Rectal smooth muscle tissue (tissue), 1 donor: ENCODE measurements around the gene IRS2.
"Not testable (repeated sequence)": the region's sequence is repeated elsewhere in the genome, so short reads cannot be mapped to it uniquely, and the experiment has no call there.

Experiments used
- H3K27ac ChIP-seq: one replicate; pipeline ENCODE4 v1.7.0; 2013; ENCODE audit warnings: low read depth, low read length, inconsistent platforms
- H3K27me3 ChIP-seq: one replicate; pipeline ENCODE4 v1.7.0; 2013; ENCODE audit warnings: low read length; ENCODE audit not compliant: control insufficient read depth, insufficient read depth
- H3K36me3 ChIP-seq: one replicate; pipeline ENCODE4 v1.7.0; 2013; ENCODE audit warnings: low read length; ENCODE audit not compliant: control insufficient read depth, insufficient read depth
- H3K4me1 ChIP-seq: one replicate; pipeline ENCODE4 v1.7.0; 2013; ENCODE audit warnings: low read length; ENCODE audit not compliant: control insufficient read depth, insufficient read depth
- H3K4me3 ChIP-seq: one replicate; pipeline ENCODE4 v1.7.0; 2013; ENCODE audit warnings: low read length
- H3K9ac ChIP-seq: one replicate; pipeline ENCODE4 v1.7.0; 2013; ENCODE audit warnings: low read length

IRS2 gene

GRCh38 chr13:109786457-109787134, at the start of gene IRS2:
Gene IRS2 (minus strand): TSS chr13:109786583. CDS start chr13:109786053, 530 bp downstream.
- Histone ChIP-seq H3K4me3 (peak within 1 kb of the TSS; percentile 76), H3K36me3 (peaks cover 3% of the 10 kb centered on the region), H3K4me1 (peaks cover 2% of the 10 kb centered on the region), H3K27ac (peak within 1 kb of the TSS; percentile 93), H3K27me3 (no peaks in the 10 kb centered on the region), H3K9ac (peak within 1 kb of the TSS; percentile 77)

- no peak overlapping the region for H3K27ac ChIP-seq
- no peak overlapping the region for H3K4me3 ChIP-seq
- no peak overlapping the region for H3K9ac ChIP-seq
- H3K4me1 ChIP-seq: no peaks in the 10 kb centered on the region
- H3K36me3 ChIP-seq: no peaks in the 10 kb centered on the region
- no peaks in the 10 kb centered on the region for H3K27me3 ChIP-seq
These were observed 48.8 kb upstream of the IRS2 start for GRCh38 chr13:109834973-109835720.

DNA sequence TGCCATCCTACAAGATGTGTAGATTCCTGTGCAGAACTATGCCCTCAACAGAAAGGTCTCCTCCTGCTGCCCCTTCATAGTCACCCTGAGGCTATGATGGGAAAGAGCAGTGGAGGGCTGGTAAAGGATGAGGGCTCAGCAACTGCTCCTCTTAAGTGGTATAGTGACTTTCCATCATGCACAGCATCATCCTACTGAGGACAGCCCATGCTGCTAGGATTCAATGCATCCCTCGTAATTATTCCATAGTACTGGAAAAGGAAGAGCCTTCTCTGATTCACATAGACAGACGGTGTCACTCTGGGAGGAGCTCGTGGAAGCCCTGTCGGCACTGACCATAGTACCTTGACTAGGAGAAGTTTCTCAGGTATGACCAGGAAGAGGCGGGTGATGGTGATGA, 47.6 kb upstream of the IRS2 start:
- H3K4me1 ChIP-seq: no peaks in the 10 kb centered on the region
- no peak overlapping the region for H3K9ac ChIP-seq
- H3K4me3 ChIP-seq: no peak overlapping the region
- no peaks in the 10 kb centered on the region for H3K27me3 ChIP-seq
- no peaks in the 10 kb centered on the region for H3K36me3 ChIP-seq
- H3K27ac ChIP-seq: no peak overlapping the region

DNA sequence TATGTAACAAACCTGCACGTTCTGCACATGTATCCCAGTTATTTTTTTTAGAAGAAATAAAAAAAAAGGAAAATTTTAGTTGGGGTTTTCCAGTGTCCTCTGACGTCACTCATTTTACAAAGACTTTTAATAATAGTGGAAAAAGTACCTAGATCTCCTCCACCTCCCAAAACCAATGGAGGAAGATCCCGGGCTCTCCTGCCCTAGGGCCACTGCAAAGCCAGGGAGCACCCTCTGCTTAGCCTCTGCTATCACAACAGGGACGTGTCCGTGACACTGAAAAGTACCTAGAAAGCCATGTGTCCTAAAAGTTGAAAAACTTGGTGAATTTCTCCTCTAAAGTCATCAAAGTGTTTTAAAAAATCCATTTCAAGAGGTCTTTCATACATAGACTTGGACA, 46.7 kb upstream of the IRS2 start:
- Histone ChIP-seq H3K27me3 (no peaks in the 10 kb centered on the region), H3K9ac (no peak overlapping the region), H3K36me3 (no peaks in the 10 kb centered on the region), H3K4me3 (no peak overlapping the region), H3K27ac (no peak overlapping the region), H3K4me1 (no peaks in the 10 kb centered on the region)

- H3K27ac ChIP-seq, H3K36me3 ChIP-seq, H3K4me3 ChIP-seq, H3K27me3 ChIP-seq, H3K4me1 ChIP-seq, H3K9ac ChIP-seq: not testable (repeated sequence)
These were observed 42.4 kb upstream of the IRS2 start for GRCh38 chr13:109828591-109829316.

- not testable (repeated sequence) for H3K4me1 ChIP-seq, H3K9ac ChIP-seq, H3K4me3 ChIP-seq, H3K36me3 ChIP-seq, H3K27me3 ChIP-seq, H3K27ac ChIP-seq
These were observed 36.8 kb upstream of the IRS2 start for GRCh38 chr13:109823201-109823600.

GRCh38 chr13:109821103-109821502, 34.7 kb upstream of the IRS2 start:
- Histone ChIP-seq H3K36me3 (no peaks in the 10 kb centered on the region), H3K4me1 (no peaks in the 10 kb centered on the region), H3K9ac (no peak overlapping the region), H3K27ac (no peak overlapping the region), H3K4me3 (no peak overlapping the region), H3K27me3 (no peaks in the 10 kb centered on the region)

DNA sequence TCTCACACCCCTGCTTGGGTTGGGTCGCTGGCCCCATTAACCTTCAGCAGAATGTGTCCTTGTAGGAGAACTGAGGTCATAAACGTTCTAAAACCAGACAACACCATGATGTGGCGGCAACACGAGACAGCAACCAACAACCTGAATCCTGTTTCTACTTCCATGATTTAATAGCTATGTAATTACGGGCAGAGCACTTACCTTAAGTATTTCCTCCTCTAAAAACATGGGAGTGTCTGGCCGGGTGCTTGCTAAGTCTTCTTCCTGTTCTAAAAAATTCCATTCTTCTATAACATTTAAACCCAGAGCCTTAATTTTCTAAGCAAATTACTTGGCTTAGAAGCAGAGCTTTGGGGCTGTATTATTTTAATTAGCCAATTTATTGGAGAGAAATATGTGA, 33.5 kb upstream of the IRS2 start:
- no peaks in the 10 kb centered on the region for H3K27me3 ChIP-seq
- H3K36me3 ChIP-seq: no peaks in the 10 kb centered on the region
- no peak overlapping the region for H3K4me3 ChIP-seq
- no peak overlapping the region for H3K9ac ChIP-seq
- no peaks in the 10 kb centered on the region for H3K4me1 ChIP-seq
- no peak overlapping the region for H3K27ac ChIP-seq

DNA sequence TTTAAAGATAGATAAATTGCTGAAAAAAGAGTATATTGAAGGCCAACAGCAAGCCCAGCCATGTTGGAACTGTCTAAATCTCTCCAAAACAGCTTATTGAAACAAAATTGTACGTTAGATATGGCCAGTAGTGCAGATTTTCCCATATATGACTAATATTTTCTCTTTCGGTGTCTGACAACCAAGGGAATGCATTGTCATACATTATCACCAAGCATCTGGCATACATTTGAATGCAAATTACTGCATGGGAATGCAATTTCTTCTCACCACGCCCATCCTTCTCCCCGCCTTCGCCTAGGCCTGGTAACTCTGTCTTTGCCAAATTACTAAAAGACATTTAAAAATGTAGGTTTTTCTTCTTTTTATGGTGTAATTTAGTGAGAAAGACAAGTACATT, 32.5 kb upstream of the IRS2 start:
- H3K36me3 ChIP-seq: no peaks in the 10 kb centered on the region
- no peak overlapping the region for H3K4me3 ChIP-seq
- H3K27me3 ChIP-seq: no peaks in the 10 kb centered on the region
- H3K9ac ChIP-seq: no peak overlapping the region
- H3K27ac ChIP-seq: no peak overlapping the region
- no peaks in the 10 kb centered on the region for H3K4me1 ChIP-seq

DNA sequence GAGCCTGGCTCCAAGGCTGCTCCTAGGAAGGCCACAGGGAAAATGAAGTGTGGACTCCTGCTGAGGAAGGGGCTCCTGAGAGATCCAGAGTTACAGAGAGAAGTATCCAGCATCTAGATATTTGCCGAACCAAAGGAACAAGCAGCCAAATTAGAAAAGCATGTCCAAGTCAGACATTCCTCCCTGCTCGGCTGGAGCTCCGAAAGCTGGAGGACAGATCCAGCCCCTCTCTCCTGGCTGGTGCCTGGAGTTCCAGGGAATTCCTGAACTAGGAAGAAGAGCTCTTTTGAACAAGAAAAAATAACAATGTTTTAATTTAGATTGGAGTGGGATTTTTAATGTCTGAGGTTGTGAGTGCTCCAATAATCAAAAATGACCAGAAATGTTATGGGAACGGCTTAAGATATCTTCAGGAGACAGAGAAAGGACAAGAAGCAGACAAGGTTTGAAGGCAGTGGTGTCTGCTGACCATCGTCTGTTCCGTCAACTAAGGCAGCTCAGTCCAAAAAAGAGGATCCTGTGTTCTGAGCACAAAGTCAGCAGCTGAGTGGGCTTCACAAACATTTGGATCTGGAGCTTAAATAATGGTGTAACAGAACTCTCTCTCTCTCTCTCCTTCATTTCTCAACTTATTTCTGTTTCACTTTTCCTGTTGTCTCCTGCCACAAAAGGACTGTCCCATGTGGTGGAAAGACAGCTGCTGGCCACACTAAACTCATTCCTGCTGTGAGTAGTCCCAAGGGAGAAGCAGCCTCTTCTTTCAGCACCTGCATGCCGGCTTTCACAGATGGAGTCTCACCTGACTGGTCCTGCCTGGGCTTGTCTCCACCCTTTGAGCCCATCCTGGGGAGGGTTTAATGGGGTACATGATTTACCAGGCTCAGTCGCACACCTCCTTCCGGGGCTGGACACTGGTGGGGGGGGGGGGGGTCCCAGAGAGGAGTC, 31.5 kb upstream of the IRS2 start:
- no peak overlapping the region for H3K9ac ChIP-seq

DNA sequence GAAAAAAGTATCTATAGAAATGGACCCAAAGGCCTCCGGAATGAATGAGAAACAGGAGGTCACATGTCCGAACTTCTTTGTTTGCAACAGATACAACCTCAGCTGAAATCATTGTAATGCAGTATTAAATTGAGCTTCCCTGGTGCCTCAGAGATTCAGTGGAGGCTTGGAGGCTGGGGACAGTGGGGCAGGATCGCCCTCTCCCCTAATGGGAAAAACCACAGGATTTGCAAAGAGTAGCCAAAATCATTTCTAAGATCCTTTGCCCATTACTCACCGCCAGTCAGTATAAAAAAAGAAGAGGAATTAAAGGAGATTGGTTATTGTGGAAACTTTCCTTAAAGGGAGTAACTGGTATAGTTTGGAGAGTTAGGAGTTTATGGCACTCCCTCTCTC, 30.4 kb upstream of the IRS2 start:
- H3K36me3 ChIP-seq: no peaks in the 10 kb centered on the region
- H3K27ac ChIP-seq: no peak overlapping the region
- no peak overlapping the region for H3K4me3 ChIP-seq
- H3K9ac ChIP-seq: no peak overlapping the region
- H3K27me3 ChIP-seq: no peaks in the 10 kb centered on the region
- no peaks in the 10 kb centered on the region for H3K4me1 ChIP-seq

More for the DNA sequence above, 31.5 kb upstream of the IRS2 start:
- no peak overlapping the region for H3K4me3 ChIP-seq
- no peak overlapping the region for H3K27ac ChIP-seq
- no peaks in the 10 kb centered on the region for H3K4me1 ChIP-seq
- H3K27me3 ChIP-seq: no peaks in the 10 kb centered on the region
- H3K36me3 ChIP-seq: no peaks in the 10 kb centered on the region
